Chondrocyte (in vitro differentiated cells): Measurements from ENCODE around the gene PRPF6. TPM values are rescaled to one million over a fixed set of nuclear protein-coding genes. Genes with fewer than 3 reads are reported as not detected.

Source experiments
- DNase-seq: peaks from one replicate; pipeline ENCODE4 v3.0.0; 2021; ENCODE audit warnings: mixed read lengths, low spot score
- H3K27ac Mint-ChIP-seq: one replicate; pipeline ENCODE4 v1.8.0; 2021; ENCODE audit warnings: mild to moderate bottlenecking, moderate library complexity, mixed read lengths; ENCODE audit not compliant: unreplicated experiment
- H3K27me3 Mint-ChIP-seq: 2 replicates; pipeline ENCODE4 v1.8.0; 2021; ENCODE audit warnings: low read depth, mixed read lengths
- H3K36me3 Mint-ChIP-seq: 2 replicates; pipeline ENCODE4 v1.8.0; 2021; ENCODE audit warnings: low read depth, mixed read lengths
- H3K4me1 Mint-ChIP-seq: 2 replicates; pipeline ENCODE4 v1.8.0; 2021; ENCODE audit warnings: low read depth, mild to moderate bottlenecking, mixed read lengths
- H3K4me3 Mint-ChIP-seq: one replicate; pipeline ENCODE4 v1.8.0; 2021; ENCODE audit warnings: mild to moderate bottlenecking, moderate library complexity, mixed read lengths; ENCODE audit not compliant: unreplicated experiment
- H3K9me3 Mint-ChIP-seq: 2 replicates; pipeline ENCODE4 v1.8.0; 2021; ENCODE audit warnings: low read depth, mixed read lengths
- total RNA-seq: library from RNA; stranded (reverse); gene quantifications from 3 replicates; pipeline ENCODE4 v1.2.1, GENCODE V29; 2021
- TF ChIP-seq, protein P1 (sequence below): fragments of 200-600 bp; sonication (generic); IDR thresholded peaks from 2 replicates; pipeline ENCODE4 v1.5.0; 2021; ENCODE audit warnings: antibody characterized with exemption, mild to moderate bottlenecking, moderate library complexity

Gene PRPF6
- total RNA-seq, 1 donor from 2014 or later: 49.0 TPM

DNA sequence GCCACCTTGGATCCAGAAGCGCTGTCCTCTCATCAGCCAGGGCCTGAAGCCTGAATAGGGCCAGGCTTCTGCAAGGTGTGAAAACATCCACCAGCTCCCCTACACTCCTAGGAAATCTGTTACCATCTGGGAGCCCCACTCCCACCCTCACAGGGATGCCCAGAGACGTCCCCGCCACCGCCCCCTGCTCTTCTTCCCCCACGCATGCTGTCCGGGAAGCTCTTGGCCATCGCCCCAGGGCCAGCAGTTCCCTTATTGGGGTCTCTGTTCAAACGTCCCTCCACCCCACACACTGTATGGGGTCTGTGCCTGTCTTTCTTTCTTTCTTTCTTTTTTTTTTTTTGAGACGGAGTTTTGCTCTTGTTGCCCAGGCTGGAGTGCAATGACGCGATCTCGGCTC, 94.6 kb downstream of the PRPF6 start:
- Mint-ChIP-seq H3K27ac (no peak overlapping the region), H3K4me1 (peaks cover 15% of the 10 kb centered on the region), H3K9me3 (no peaks in the 10 kb centered on the region), H3K36me3 (no peaks in the 10 kb centered on the region), H3K4me3 (no peak overlapping the region), H3K27me3 (no peaks in the 10 kb centered on the region)
- DNase-seq: no peak
- TF ChIP-seq, protein P1, sequence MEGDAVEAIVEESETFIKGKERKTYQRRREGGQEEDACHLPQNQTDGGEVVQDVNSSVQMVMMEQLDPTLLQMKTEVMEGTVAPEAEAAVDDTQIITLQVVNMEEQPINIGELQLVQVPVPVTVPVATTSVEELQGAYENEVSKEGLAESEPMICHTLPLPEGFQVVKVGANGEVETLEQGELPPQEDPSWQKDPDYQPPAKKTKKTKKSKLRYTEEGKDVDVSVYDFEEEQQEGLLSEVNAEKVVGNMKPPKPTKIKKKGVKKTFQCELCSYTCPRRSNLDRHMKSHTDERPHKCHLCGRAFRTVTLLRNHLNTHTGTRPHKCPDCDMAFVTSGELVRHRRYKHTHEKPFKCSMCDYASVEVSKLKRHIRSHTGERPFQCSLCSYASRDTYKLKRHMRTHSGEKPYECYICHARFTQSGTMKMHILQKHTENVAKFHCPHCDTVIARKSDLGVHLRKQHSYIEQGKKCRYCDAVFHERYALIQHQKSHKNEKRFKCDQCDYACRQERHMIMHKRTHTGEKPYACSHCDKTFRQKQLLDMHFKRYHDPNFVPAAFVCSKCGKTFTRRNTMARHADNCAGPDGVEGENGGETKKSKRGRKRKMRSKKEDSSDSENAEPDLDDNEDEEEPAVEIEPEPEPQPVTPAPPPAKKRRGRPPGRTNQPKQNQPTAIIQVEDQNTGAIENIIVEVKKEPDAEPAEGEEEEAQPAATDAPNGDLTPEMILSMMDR: no peak

DNA sequence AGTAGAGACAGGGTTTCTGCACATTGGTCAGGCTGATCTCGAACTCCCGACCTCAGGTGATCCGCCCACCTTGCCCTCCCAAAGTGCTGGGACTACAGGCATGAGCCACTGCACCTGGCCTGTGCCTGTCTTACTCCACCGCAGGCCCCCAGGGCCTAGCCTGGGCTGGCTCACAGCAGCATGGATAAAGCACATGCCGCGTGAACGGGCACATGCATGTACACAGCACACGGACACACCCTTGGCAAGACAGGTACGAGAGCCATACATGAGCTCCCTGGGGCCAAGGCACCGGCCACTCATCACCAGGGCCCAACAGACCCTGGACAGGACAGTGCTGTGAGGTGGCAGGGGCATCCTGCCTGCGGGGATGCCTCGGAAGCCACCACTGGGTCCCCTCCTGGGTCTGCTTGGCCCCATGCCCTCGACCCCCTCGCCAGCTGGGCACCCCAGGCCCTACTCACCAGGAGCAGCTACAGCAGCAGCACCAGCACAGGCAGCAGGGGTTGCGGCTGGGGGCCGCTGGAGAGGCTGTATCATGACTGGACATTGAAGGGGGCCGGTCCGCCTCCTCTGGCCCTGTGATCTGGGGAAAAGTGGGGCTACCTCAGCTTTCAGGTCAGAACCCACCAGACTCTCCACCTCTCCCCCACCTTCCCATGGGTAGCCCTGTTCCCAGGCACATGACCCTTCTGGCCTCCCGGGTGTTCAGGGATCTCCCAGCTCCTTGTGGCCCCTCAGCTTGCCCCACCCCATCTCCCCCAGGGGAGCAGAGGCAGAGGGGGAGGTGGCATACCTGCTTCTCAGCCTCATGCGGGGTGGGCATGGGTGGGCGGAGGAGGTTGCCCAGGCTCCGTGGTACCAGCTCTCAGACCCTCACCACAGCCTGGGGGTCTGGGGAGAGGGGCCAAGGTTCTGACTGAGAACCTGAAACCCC, 95.4 kb downstream of the PRPF6 start:
- TF ChIP-seq, protein P1: no peak
- Mint-ChIP-seq H3K4me3 (no peak overlapping the region), H3K27ac (no peak overlapping the region), H3K36me3 (no peaks in the 10 kb centered on the region), H3K9me3 (no peaks in the 10 kb centered on the region), H3K27me3 (no peaks in the 10 kb centered on the region), H3K4me1 (peaks cover 17% of the 10 kb centered on the region)
- no peak for DNase-seq

DNA sequence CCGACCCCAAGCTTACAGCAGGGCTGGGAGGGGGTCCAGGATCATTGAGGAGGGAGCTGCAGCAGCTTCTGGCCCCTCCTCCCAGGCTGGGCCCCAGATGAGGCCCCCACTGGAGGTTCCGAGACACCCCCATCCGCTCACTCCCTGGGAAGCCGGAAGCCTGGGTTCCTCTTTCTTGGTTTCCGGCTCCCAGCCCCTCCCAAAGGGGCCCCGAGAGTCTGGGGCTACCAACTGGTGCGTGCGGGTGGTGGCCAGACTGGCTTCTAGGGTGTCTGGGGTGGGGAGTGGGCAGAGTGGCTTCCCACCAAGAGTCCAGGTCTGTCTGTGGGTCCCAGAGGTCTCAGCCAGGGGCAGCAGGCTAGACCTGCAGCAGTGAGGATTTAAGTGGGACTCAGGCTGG, 96.2 kb downstream of the PRPF6 start:
- Mint-ChIP-seq H3K4me1 (peaks cover 22% of the 10 kb centered on the region), H3K36me3 (no peaks in the 10 kb centered on the region), H3K4me3 (no peak overlapping the region), H3K9me3 (no peaks in the 10 kb centered on the region), H3K27me3 (no peaks in the 10 kb centered on the region), H3K27ac (no peak overlapping the region)
- TF ChIP-seq, protein P1: no peak
- DNase-seq: no peak

DNA sequence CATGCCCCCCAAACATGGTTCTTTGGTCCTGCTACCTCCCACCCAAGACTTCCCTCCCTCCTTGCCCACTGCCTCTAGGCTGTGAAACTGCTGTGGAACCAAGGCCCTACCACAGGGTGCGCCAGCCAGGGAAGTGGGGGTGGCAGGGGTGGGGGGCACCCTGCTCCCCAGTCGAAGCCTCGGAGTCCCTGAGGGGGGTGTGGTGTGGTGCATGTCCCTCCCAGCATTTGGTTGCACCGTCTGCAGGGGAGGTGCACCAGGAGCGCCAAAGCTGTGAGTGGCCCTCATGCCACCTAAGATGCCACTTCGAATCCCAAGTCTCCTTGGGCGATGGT, 96.6 kb downstream of the PRPF6 start:
- TF ChIP-seq, protein P1: no peak
- Mint-ChIP-seq H3K4me1 (peaks cover 24% of the 10 kb centered on the region), H3K27ac (no peak overlapping the region)

DNA sequence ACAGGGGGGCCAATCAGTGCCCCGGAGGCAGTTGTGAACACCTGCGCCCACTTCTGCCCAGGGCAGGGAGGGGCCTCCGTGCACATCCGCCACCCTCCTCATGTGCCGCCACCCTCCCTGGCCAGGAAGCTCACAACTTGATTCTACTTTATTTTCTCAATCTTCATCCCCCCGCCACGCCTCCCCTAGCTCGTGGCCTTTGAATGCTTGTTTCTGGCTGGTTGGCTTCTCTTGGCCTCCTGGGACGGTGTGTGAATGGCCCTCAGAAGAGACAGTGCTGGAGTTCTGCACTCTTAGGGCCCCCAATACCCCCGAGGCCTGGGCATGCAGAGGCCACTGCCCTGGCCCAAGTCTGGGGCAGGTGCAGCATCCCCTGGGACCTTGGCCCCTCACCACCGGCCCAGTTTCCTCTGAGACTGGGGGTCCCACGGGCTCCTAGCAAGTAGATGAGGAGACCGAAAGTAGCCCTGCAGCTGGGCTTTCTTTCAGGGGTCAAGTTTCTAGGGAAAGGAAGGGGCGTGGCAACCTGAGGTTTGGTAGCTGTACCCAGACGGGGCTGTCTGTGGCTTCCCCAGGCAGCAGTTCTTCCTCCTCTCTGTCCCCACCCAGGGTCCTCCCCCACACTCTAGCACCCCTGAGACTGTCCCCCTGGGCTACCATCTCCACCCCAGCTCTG, 97.1 kb downstream of the PRPF6 start:
- Mint-ChIP-seq H3K4me3 (no peak overlapping the region), H3K27ac (no peak overlapping the region), H3K4me1 (peaks cover 25% of the 10 kb centered on the region), H3K9me3 (no peaks in the 10 kb centered on the region), H3K27me3 (no peaks in the 10 kb centered on the region), H3K36me3 (no peaks in the 10 kb centered on the region)
- no peak for DNase-seq
- TF ChIP-seq, protein P1: no peak

More for the DNA sequence above, 96.6 kb downstream of the PRPF6 start:
- DNase-seq: no peak
- no peaks in the 10 kb centered on the region for H3K9me3 Mint-ChIP-seq
- H3K27me3 Mint-ChIP-seq: no peaks in the 10 kb centered on the region
- no peaks in the 10 kb centered on the region for H3K36me3 Mint-ChIP-seq
- no peak overlapping the region for H3K4me3 Mint-ChIP-seq
